Measurements from ENCODE around the gene DPM1. TPM values are rescaled to one million over a fixed set of nuclear protein-coding genes. Genes with fewer than 3 reads are reported as not detected.

The DPM1 gene
- total and polyA plus RNA-seq, 2 experiments from 2014 or later: 76.2 to 89.8 TPM

- H3K27ac ChIP-seq: no peak overlapping the region
- no peak for TF ChIP-seq CTCF (IDR thresholded peaks at IDR 0.05; ENCODE audit: low read depth, low read length)
- no peaks in the 10 kb centered on the region for H3K4me1 ChIP-seq (ENCODE audit: low read depth)
- H3K36me3 ChIP-seq: no peaks in the 10 kb centered on the region
- no peaks in the 10 kb centered on the region for H3K9me3 ChIP-seq (ENCODE audit: low read depth)
- H3K27me3 ChIP-seq: no peaks in the 10 kb centered on the region
- H3K4me3 ChIP-seq: no peak overlapping the region
- no peak for DNase-seq (ENCODE audit: low read depth in 1 of 2, low spot score in 1 of 2)
Observed at GRCh38 chr20:50967586-50967985, 9.3 kb upstream of the DPM1 start.

- H3K27ac ChIP-seq: peak overlapping the region; percentile 94
- peak overlapping the region; percentile 93 for H3K4me3 ChIP-seq
- no peak for DNase-seq (ENCODE audit: low read depth in 1 of 2, low spot score in 1 of 2)
- H3K4me1 ChIP-seq (ENCODE audit: low read depth): peaks cover 24% of the 10 kb centered on the region
- no peak for TF ChIP-seq CTCF (IDR thresholded peaks at IDR 0.05; ENCODE audit: low read depth, low read length)
- no peaks in the 10 kb centered on the region for H3K27me3 ChIP-seq
- no peaks in the 10 kb centered on the region for H3K9me3 ChIP-seq (ENCODE audit: low read depth)
- H3K36me3 ChIP-seq: peaks cover 17% of the 10 kb centered on the region
Observed at GRCh38 chr20:50959543-50960126, 1.3 kb upstream of the DPM1 start.

- Histone ChIP-seq H3K4me1 (ENCODE audit: low read depth) (peaks cover 24% of the 10 kb centered on the region), H3K27me3 (no peaks in the 10 kb centered on the region), H3K9me3 (ENCODE audit: low read depth) (no peaks in the 10 kb centered on the region), H3K27ac (peak within 1 kb of the TSS; percentile 94), H3K36me3 (peaks cover 23% of the 10 kb centered on the region), H3K4me3 (peak within 1 kb of the TSS; percentile 93)
- DNase-seq (ENCODE audit: low read depth in 1 of 2, low spot score in 1 of 2): peak; percentile 92 to 95
- no peak for TF ChIP-seq CTCF (IDR thresholded peaks at IDR 0.05; ENCODE audit: low read depth, low read length)
Observed at GRCh38 chr20:50958615-50959542, 547 bp upstream of the DPM1 start, which contains the start of gene MOCS3. Gene MOCS3 (plus strand): TSS chr20:50958818. CDS start chr20:50958843, 25 bp downstream.

GRCh38 chr20:50957276-50957675 lies 1.1 kb downstream of the DPM1 start:
- H3K27ac ChIP-seq: peak overlapping the region; percentile 94
- TF ChIP-seq CTCF (IDR thresholded peaks at IDR 0.05; ENCODE audit: low read depth, low read length): no peak
- H3K9me3 ChIP-seq (ENCODE audit: low read depth): no peaks in the 10 kb centered on the region
- H3K4me3 ChIP-seq: peak overlapping the region; percentile 93
- H3K4me1 ChIP-seq (ENCODE audit: low read depth): peaks cover 24% of the 10 kb centered on the region
- peaks cover 35% of the 10 kb centered on the region for H3K36me3 ChIP-seq
- peak in 1 of 2 donors; percentile 56 for DNase-seq (ENCODE audit: low read depth in 1 of 2, low spot score in 1 of 2)
- no peaks in the 10 kb centered on the region for H3K27me3 ChIP-seq

GRCh38 chr20:50953821-50954220 lies 4.5 kb downstream of the DPM1 start:
- peaks cover 10% of the 10 kb centered on the region for H3K4me1 ChIP-seq (ENCODE audit: low read depth)
- peaks cover 49% of the 10 kb centered on the region for H3K36me3 ChIP-seq
- no peak for DNase-seq (ENCODE audit: low read depth in 1 of 2, low spot score in 1 of 2)
- H3K27me3 ChIP-seq: no peaks in the 10 kb centered on the region
- no peaks in the 10 kb centered on the region for H3K9me3 ChIP-seq (ENCODE audit: low read depth)
- no peak overlapping the region for H3K4me3 ChIP-seq
- no peak overlapping the region for H3K27ac ChIP-seq
- no peak for TF ChIP-seq CTCF (IDR thresholded peaks at IDR 0.05; ENCODE audit: low read depth, low read length)

Measured in cardiac muscle cell (in vitro differentiated cells and primary cell).